Sigmoid colon (tissue), 7 donors: ENCODE measurements around the gene TCIRG1. TPM values are rescaled to one million over a fixed set of nuclear protein-coding genes. Genes with fewer than 3 reads are reported as not detected.

Experiments used
- DNase-seq: peaks from one replicate; pipeline ENCODE4 v3.0.0-alpha.2; 2019
- H3K27ac ChIP-seq, 4 donors: fragments of 200-600 bp; sonication (generic); one replicate each; pipeline ENCODE4 v1.5.1; 2016 to 2019; ENCODE audit warnings: mild to moderate bottlenecking in 1 of 4
- H3K27me3 ChIP-seq, 3 donors: fragments of 200-600 bp; sonication (generic); one replicate each; pipeline ENCODE4 v1.5.1; 2019; ENCODE audit warnings: mild to moderate bottlenecking in 1 of 3
- H3K36me3 ChIP-seq, 4 donors: fragments of 200-600 bp; sonication (generic); one replicate each; pipeline ENCODE4 v1.5.1; 2016 to 2019
- H3K4me1 ChIP-seq, 4 donors: fragments of 200-600 bp; sonication (generic); one replicate each; pipeline ENCODE4 v1.5.1; 2017 to 2019
- H3K4me3 ChIP-seq, 4 donors: fragments of 200-600 bp; sonication (generic); one replicate each; pipeline ENCODE4 v1.5.1; 2017 to 2019; ENCODE audit warnings: mild to moderate bottlenecking in 2 of 4, moderate library complexity in 1 of 4
- H3K9me3 ChIP-seq, 4 donors: fragments of 200-600 bp in 3 of 4; sonication (generic) in 3 of 4; one replicate each; pipeline versions ENCODE4 v1.5.1 to v1.6.1; 2013 to 2019
- CTCF ChIP-seq, 4 experiments: fragments of 450-650 bp in 3 of 4; fragments of 200-600 bp in 1 of 4; IDR thresholded peaks; one replicate each; pipeline ENCODE4 v1.5.1; 2016 to 2019; ENCODE audit warnings: antibody characterized with exemption in 4 of 4, mild to moderate bottlenecking in 3 of 4, moderate library complexity in 2 of 4
- EP300 ChIP-seq, 4 donors: sonication (generic); formaldehyde crosslinking; IDR thresholded peaks; one replicate each; pipeline ENCODE4 v1.6.1; 2017; ENCODE audit warnings: antibody characterized with exemption in 4 of 4
- POLR2A ChIP-seq, 2 donors: fragments of 450-650 bp; IDR thresholded peaks; one replicate each; pipeline ENCODE4 v1.6.1; 2016; ENCODE audit warnings: antibody characterized with exemption in 2 of 2, mild to moderate bottlenecking in 2 of 2, moderate library complexity in 2 of 2
- POLR2AphosphoS5 ChIP-seq, 4 donors: sonication (generic); formaldehyde crosslinking; IDR thresholded peaks; one replicate each; pipeline ENCODE4 v1.6.1; 2017; ENCODE audit warnings: antibody characterized with exemption in 4 of 4
- WGBS, 2 donors: extraction: QIAGEN DNeasy Blood & Tissue Kit; methylation state at CpG; one replicate each; pipeline ENCODE4 v1.1.7; 2013; 5-methylcytosine and 5-hydroxymethylcytosine counted together
- intact Hi-C: fragments of 100-400 bp; cut with DNase I; formaldehyde crosslinking; loops from one replicate; pipeline ENCODE4 v1.15.1; 2023
- polyA plus RNA-seq, 3 donors: library from polyadenylated mRNA; stranded (reverse); fragments of 200-250 nt; gene quantifications; one replicate each; pipeline ENCODE4 v1.2.3, GENCODE V29; 2013
- total RNA-seq, 4 donors: library from RNA; depleted of rRNA; stranded (reverse); fragments of >200 nt; gene quantifications; one replicate each; pipeline ENCODE4 v1.1.0, GENCODE V29; 2016
- donor health status: healthy with polysubstance abuse.
- donor health status: Bipolar disorder and iron deficiency.
- donor health status: healthy.

TCIRG1 gene
- total and polyA plus RNA-seq, 7 donors: 15.0 to 276 (median 73.9) TPM

GRCh38 chr11:68033708-68034045 is 5.1 kb upstream of the TCIRG1 start:
- peaks cover 5 to 45% (median 23%) of the 10 kb centered on the region in 4 donors for H3K36me3 ChIP-seq
- peaks cover 0 to 45% (median 41%) of the 10 kb centered on the region in 4 donors for H3K4me1 ChIP-seq
- WGBS, 2 donors: 88 to 92% methylated on average over 12 of the region's 12 CpGs
- H3K27ac ChIP-seq: no peak overlapping the region
- H3K9me3 ChIP-seq: no peaks in the 10 kb centered on the region
- no peak overlapping the region for H3K4me3 ChIP-seq
- intact Hi-C loops: no loop called here
- TF ChIP-seq EP300 (IDR thresholded peaks at IDR 0.05): no peak
- DNase-seq: no peak
- H3K27me3 ChIP-seq: no peaks in the 10 kb centered on the region

- H3K4me1 ChIP-seq: peaks cover 0 to 50% (median 48%) of the 10 kb centered on the region in 4 donors
- intact Hi-C loops: no loop called here
- H3K9me3 ChIP-seq: no peaks in the 10 kb centered on the region
- TF ChIP-seq EP300 (IDR thresholded peaks at IDR 0.05): no peak
- no peak for TF ChIP-seq POLR2AphosphoS5 (IDR thresholded peaks at IDR 0.05)
- no peak for TF ChIP-seq POLR2A (IDR thresholded peaks at IDR 0.05)
- TF ChIP-seq CTCF (IDR thresholded peaks at IDR 0.05): no peak
- H3K27me3 ChIP-seq: no peaks in the 10 kb centered on the region
- peaks cover 5 to 45% (median 23%) of the 10 kb centered on the region in 4 donors for H3K36me3 ChIP-seq
- no peak for DNase-seq
- H3K4me3 ChIP-seq: no peak overlapping the region
- WGBS, 2 donors: 90 to 92% methylated on average over 13 of the region's 13 CpGs
- H3K27ac ChIP-seq: no peak overlapping the region
Observed at GRCh38 chr11:68035266-68035876, 3.5 kb upstream of the TCIRG1 start.

GRCh38 chr11:68036141-68036716 is 2.6 kb upstream of the TCIRG1 start:
- no peaks in the 10 kb centered on the region for H3K9me3 ChIP-seq
- H3K4me3 ChIP-seq: no peak overlapping the region
- H3K36me3 ChIP-seq: peaks cover 5 to 45% (median 23%) of the 10 kb centered on the region in 4 donors
- peak overlapping the region; percentile 76 to 91 (median 88) for H3K27ac ChIP-seq
- peak; percentile 73 for DNase-seq
- TF ChIP-seq EP300 (IDR thresholded peaks at IDR 0.05) (no peak), POLR2AphosphoS5 (IDR thresholded peaks at IDR 0.05) (no peak), CTCF (IDR thresholded peaks at IDR 0.05) (no peak), POLR2A (IDR thresholded peaks at IDR 0.05) (no peak)
- H3K4me1 ChIP-seq: peaks cover 0 to 56% (median 52%) of the 10 kb centered on the region in 4 donors
- H3K27me3 ChIP-seq: no peaks in the 10 kb centered on the region
- 84 to 88% methylated on average over 27 of the region's 27 CpGs for WGBS, 2 donors
- intact Hi-C loops: no loop called here

GRCh38 chr11:68036717-68037239 is 2.0 kb upstream of the TCIRG1 start:
- TF ChIP-seq POLR2AphosphoS5 (IDR thresholded peaks at IDR 0.05): peak in 3 of 4 donors; percentile 8 to 33 (median 22)
- no peak for TF ChIP-seq CTCF (IDR thresholded peaks at IDR 0.05)
- Histone ChIP-seq H3K4me1 (peaks cover 0 to 56% (median 51%) of the 10 kb centered on the region in 4 donors), H3K4me3 (no peak overlapping the region), H3K27me3 (no peaks in the 10 kb centered on the region), H3K9me3 (no peaks in the 10 kb centered on the region), H3K27ac (peak overlapping the region; percentile 76 to 91 (median 88)), H3K36me3 (peaks cover 5 to 45% (median 23%) of the 10 kb centered on the region in 4 donors)
- intact Hi-C loops: no loop called here
- peak; percentile 89 for DNase-seq
- 61 to 75% methylated on average over 14 of the region's 14 CpGs for WGBS, 2 donors

GRCh38 chr11:68037411-68038225 is 1.2 kb upstream of the TCIRG1 start:
- Histone ChIP-seq H3K4me3 (peak overlapping the region in 2 of 4 donors; percentile 67 to 84), H3K9me3 (no peaks in the 10 kb centered on the region), H3K4me1 (peaks cover 0 to 56% (median 44%) of the 10 kb centered on the region in 4 donors), H3K27ac (peak overlapping the region; percentile 86 to 91 (median 90)), H3K36me3 (peaks cover 5 to 49% (median 25%) of the 10 kb centered on the region in 4 donors), H3K27me3 (no peaks in the 10 kb centered on the region)
- 81 to 85% methylated on average over 20 of the region's 20 CpGs for WGBS, 2 donors
- no peak for TF ChIP-seq POLR2AphosphoS5 (IDR thresholded peaks at IDR 0.05)
- TF ChIP-seq CTCF (IDR thresholded peaks at IDR 0.05): no peak
- no peak for TF ChIP-seq EP300 (IDR thresholded peaks at IDR 0.05)
- TF ChIP-seq POLR2A (IDR thresholded peaks at IDR 0.05): no peak
- intact Hi-C loops: loop anchor here (2.0 kb wide), 1 partner anchor 27 kb away; the partner anchor contains the start of gene ALDH3B1
- peak; percentile 73 for DNase-seq
